ENCODE results near the gene CNIH1.

Gene CNIH1

GRCh38 chr14:54487771-54488170 is 46.6 kb upstream of the CNIH1 start:
- TF ChIP-seq, protein P1, sequence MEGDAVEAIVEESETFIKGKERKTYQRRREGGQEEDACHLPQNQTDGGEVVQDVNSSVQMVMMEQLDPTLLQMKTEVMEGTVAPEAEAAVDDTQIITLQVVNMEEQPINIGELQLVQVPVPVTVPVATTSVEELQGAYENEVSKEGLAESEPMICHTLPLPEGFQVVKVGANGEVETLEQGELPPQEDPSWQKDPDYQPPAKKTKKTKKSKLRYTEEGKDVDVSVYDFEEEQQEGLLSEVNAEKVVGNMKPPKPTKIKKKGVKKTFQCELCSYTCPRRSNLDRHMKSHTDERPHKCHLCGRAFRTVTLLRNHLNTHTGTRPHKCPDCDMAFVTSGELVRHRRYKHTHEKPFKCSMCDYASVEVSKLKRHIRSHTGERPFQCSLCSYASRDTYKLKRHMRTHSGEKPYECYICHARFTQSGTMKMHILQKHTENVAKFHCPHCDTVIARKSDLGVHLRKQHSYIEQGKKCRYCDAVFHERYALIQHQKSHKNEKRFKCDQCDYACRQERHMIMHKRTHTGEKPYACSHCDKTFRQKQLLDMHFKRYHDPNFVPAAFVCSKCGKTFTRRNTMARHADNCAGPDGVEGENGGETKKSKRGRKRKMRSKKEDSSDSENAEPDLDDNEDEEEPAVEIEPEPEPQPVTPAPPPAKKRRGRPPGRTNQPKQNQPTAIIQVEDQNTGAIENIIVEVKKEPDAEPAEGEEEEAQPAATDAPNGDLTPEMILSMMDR (IDR thresholded peaks at IDR 0.05; ENCODE audit: low read depth, low read length) = no peak
- no peak for DNase-seq (ENCODE audit: extremely low read depth, low read depth)

- no peak for DNase-seq (ENCODE audit: extremely low read depth, low read depth)
- TF ChIP-seq, protein P1 (IDR thresholded peaks at IDR 0.05; ENCODE audit: low read depth, low read length) = no peak
Measured at GRCh38 chr14:54486685-54487084, 45.5 kb upstream of the CNIH1 start.

- DNase-seq (ENCODE audit: extremely low read depth, low read depth) = no peak
- TF ChIP-seq, protein P1 (IDR thresholded peaks at IDR 0.05; ENCODE audit: low read depth, low read length) = no peak
Measured at GRCh38 chr14:54483846-54484245, 42.7 kb upstream of the CNIH1 start.

- no peak for DNase-seq (ENCODE audit: extremely low read depth, low read depth)
- TF ChIP-seq, protein P1 (IDR thresholded peaks at IDR 0.05; ENCODE audit: low read depth, low read length) = no peak
Measured at GRCh38 chr14:54483073-54483745, 42.0 kb upstream of the CNIH1 start.

DNA sequence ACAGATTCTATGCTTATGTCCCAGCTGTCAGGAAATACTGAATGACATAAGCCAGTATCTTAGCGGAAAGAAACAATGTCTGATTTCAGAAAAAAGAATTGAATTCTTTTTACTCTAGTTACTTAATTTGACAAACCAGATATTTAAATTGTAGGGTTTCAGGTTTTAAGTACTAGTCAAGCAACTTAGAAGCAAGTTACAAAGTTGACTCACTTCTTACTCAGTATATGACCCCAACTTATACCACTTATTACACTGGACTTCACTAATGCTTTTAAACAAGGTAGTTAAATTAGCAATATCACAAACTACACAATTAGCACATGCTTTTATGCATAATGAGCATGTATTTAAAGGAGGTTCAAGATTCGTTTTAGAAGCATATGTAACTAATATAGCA is 40.5 kb upstream of the CNIH1 start:
- TF ChIP-seq, protein P1 (IDR thresholded peaks at IDR 0.05; ENCODE audit: low read depth, low read length) = no peak

GRCh38 chr14:54480830-54481562 is 39.8 kb upstream of the CNIH1 start:
- no peak for DNase-seq (ENCODE audit: extremely low read depth, low read depth)
- TF ChIP-seq, protein P1 (IDR thresholded peaks at IDR 0.05; ENCODE audit: low read depth, low read length) = no peak

More for the DNA sequence above, 40.5 kb upstream of the CNIH1 start:
- DNase-seq (ENCODE audit: extremely low read depth, low read depth) = no peak

DNA sequence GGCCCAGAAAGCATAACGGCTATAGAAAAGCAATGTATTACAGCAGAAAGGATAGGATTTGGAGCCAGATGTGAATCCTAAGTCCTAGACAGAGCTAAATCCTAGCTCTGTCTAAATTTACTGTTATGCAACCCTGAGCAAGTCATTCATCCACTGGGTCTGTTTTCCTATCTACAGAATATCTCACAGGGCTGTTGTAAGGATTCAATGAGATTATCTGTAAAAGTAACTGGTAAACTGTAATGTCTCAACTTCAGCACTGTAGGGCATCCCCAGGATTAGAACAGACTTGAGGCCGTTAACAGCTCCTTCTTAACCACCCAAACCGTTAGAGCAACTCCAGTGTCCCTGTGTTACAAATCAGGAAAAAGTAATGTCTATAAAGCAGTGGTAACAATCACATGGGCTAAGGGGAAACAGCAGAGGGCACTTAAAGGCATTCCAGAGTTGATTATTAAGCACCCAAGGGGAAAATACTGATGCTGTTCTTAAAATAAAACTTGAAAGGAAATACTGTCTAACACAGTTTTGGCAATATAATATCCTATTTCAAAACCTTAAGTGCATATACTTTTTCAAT is 37.6 kb upstream of the CNIH1 start:
- DNase-seq (ENCODE audit: extremely low read depth, low read depth) = no peak
- TF ChIP-seq, protein P1 (IDR thresholded peaks at IDR 0.05; ENCODE audit: low read depth, low read length) = no peak

Data from AG09319 (cell line).